ENCODE results near the gene KLF16.

DNA sequence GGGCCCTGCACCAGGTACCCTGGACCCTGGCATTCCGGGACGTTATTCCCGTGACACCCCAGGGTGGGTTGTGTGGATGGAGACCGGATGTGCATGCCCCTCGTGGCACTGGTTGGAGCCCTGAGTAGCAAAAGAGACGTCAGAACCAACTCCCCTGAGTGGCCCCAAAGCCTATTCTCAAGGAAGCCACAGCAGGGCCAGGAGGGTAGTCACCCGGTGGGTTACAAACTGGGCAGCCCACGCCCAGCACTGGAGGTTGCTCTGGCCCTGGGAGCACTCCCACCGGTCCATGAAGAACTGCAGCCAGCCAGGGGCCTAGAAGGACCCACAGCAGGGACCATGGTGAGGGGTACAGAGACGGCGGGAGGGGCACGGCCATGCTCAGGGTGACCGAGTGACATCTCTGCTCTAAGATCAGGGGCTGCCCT is 7.5 kb downstream of the KLF16 start:
- TF ChIP-seq CTCF (conservative IDR thresholded peaks at IDR 0.05) (no peak), EZH2 (IDR thresholded peaks at IDR 0.05; ENCODE audit: low read depth) (no peak)

Data from PC-9 (cell line).